Measurements from ENCODE around the gene BDNF.
"Not testable (repeated sequence)": the region's sequence is repeated elsewhere in the genome, so short reads cannot be mapped to it uniquely, and the experiment has no call there.

BDNF gene

GRCh38 chr11:27700351-27701301 is at the start of gene BDNF:
TSS of gene BDNF (minus strand) at chr11:27700455. CDS start at chr11:27658564, 41,891 bp downstream.
- DNase-seq (ENCODE audit: low spot score), result peak; percentile 70

- no peak for DNase-seq (ENCODE audit: low spot score)
These were observed 40.2 kb upstream of the BDNF start for GRCh38 chr11:27740362-27741013.

GRCh38 chr11:27735281-27735680 is 35.0 kb upstream of the BDNF start:
- DNase-seq (ENCODE audit: low spot score), result no peak

GRCh38 chr11:27731803-27732202 is 31.5 kb upstream of the BDNF start:
- not testable (repeated sequence) for DNase-seq (ENCODE audit: low spot score)

GRCh38 chr11:27726981-27727380 is 26.7 kb upstream of the BDNF start:
- no peak for DNase-seq (ENCODE audit: low spot score)

- no peak for DNase-seq (ENCODE audit: low spot score)
These were observed 23.4 kb upstream of the BDNF start for GRCh38 chr11:27723687-27724086.

GRCh38 chr11:27722953-27723344 is 22.7 kb upstream of the BDNF start:
- no peak for DNase-seq (ENCODE audit: low spot score)

GRCh38 chr11:27722117-27722952 is 22.1 kb upstream of the BDNF start:
- no peak for DNase-seq (ENCODE audit: low spot score)

GRCh38 chr11:27721264-27722116 is 21.2 kb upstream of the BDNF start:
- DNase-seq (ENCODE audit: low spot score), result no peak

- peak; percentile 73 for DNase-seq (ENCODE audit: low spot score)
These were observed 20.1 kb upstream of the BDNF start for GRCh38 chr11:27720277-27720830.

- DNase-seq (ENCODE audit: low spot score), result no peak
These were observed 19.3 kb upstream of the BDNF start for GRCh38 chr11:27719546-27719925.

GRCh38 chr11:27718863-27719545 is 18.7 kb upstream of the BDNF start:
- peak; percentile 65 for DNase-seq (ENCODE audit: low spot score)

- no peak for DNase-seq (ENCODE audit: low spot score)
These were observed 18.1 kb upstream of the BDNF start for GRCh38 chr11:27718346-27718862.

- DNase-seq (ENCODE audit: low spot score), result no peak
These were observed 17.6 kb upstream of the BDNF start for GRCh38 chr11:27717801-27718229.

GRCh38 chr11:27717377-27717776 is 17.1 kb upstream of the BDNF start:
- DNase-seq (ENCODE audit: low spot score), result no peak

GRCh38 chr11:27716835-27717234 is 16.6 kb upstream of the BDNF start:
- no peak for DNase-seq (ENCODE audit: low spot score)

GRCh38 chr11:27716216-27716615 is 16.0 kb upstream of the BDNF start:
- DNase-seq (ENCODE audit: low spot score), result no peak

GRCh38 chr11:27711725-27712124 is 11.5 kb upstream of the BDNF start:
- no peak for DNase-seq (ENCODE audit: low spot score)

- DNase-seq (ENCODE audit: low spot score), result no peak
These were observed 10.3 kb upstream of the BDNF start for GRCh38 chr11:27710536-27710935.

- no peak for DNase-seq (ENCODE audit: low spot score)
These were observed 7.4 kb upstream of the BDNF start for GRCh38 chr11:27707676-27708075.
